Muscle layer of colon (tissue), 2 donors: Measurements from ENCODE around the gene BCL2A1.

Experiments
- H3K27ac ChIP-seq: one replicate; pipeline ENCODE4 v1.7.0; 2013; ENCODE audit warnings: low read depth, mild to moderate bottlenecking, low read length, moderate library complexity
- H3K27me3 ChIP-seq, 2 donors: one replicate each; pipeline ENCODE4 v1.7.0; 2013; ENCODE audit warnings: low read length in 2 of 2, mild to moderate bottlenecking in 2 of 2; ENCODE audit not compliant: insufficient read depth in 2 of 2, control insufficient read depth in 1 of 2
- H3K36me3 ChIP-seq: one replicate; pipeline ENCODE4 v1.7.0; 2013; ENCODE audit warnings: mild to moderate bottlenecking, low read length; ENCODE audit not compliant: insufficient read depth
- H3K4me1 ChIP-seq: one replicate; pipeline ENCODE4 v1.7.0; 2013; ENCODE audit warnings: mild to moderate bottlenecking, low read length; ENCODE audit not compliant: insufficient read depth
- H3K4me3 ChIP-seq, 2 donors: one replicate each; pipeline ENCODE4 v1.7.0; 2013; ENCODE audit warnings: low read length in 2 of 2, low read depth in 1 of 2, mild to moderate bottlenecking in 1 of 2, moderate library complexity in 1 of 2
- H3K9ac ChIP-seq: one replicate; pipeline ENCODE4 v1.7.0; 2013; ENCODE audit warnings: low read length
- H3K9me3 ChIP-seq: one replicate; pipeline ENCODE4 v1.7.0; 2013; ENCODE audit warnings: mild to moderate bottlenecking, low read length
- donor health status: abdominal sarcoma.
- donor health status: Adenocarcinoma of cecum.

Gene BCL2A1

DNA sequence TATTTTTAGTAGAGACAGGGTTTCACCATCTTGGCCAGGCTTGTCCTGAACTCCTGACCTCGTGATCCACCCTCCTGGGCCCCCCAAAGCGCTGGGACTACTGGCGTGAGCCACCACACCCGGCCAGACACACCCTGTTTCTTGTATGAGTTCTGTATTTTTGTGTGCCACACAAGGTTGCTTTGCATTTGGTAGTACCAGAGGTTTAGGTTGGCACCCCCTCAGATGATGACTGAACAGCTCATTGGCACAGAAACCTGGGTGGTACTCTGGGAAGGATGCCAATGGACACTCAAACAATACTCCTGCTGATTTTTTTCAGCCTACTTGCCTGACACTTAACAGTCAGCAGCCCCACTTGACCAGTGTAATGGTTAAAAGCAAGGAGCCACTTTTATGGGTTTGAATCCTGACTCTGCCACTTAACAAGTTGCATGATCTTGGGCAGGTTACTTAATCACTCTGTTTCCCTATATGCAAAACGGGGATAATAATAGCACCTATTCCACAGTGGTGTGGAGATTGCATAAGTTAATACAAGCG is 39.2 kb upstream of the BCL2A1 start:
- Histone ChIP-seq H3K4me1 (no peaks in the 10 kb centered on the region), H3K9me3 (no peaks in the 10 kb centered on the region), H3K9ac (no peak overlapping the region), H3K36me3 (no peaks in the 10 kb centered on the region), H3K27ac (no peak overlapping the region), H3K4me3 (no peak overlapping the region), H3K27me3 (no peaks in the 10 kb centered on the region)

GRCh38 chr15:80007532-80007931 is 36.5 kb upstream of the BCL2A1 start:
- H3K27me3 ChIP-seq = no peaks in the 10 kb centered on the region
- no peak overlapping the region for H3K4me3 ChIP-seq
- no peaks in the 10 kb centered on the region for H3K36me3 ChIP-seq
- H3K9ac ChIP-seq = no peak overlapping the region
- H3K27ac ChIP-seq = no peak overlapping the region
- H3K9me3 ChIP-seq = no peaks in the 10 kb centered on the region
- H3K4me1 ChIP-seq = no peaks in the 10 kb centered on the region

DNA sequence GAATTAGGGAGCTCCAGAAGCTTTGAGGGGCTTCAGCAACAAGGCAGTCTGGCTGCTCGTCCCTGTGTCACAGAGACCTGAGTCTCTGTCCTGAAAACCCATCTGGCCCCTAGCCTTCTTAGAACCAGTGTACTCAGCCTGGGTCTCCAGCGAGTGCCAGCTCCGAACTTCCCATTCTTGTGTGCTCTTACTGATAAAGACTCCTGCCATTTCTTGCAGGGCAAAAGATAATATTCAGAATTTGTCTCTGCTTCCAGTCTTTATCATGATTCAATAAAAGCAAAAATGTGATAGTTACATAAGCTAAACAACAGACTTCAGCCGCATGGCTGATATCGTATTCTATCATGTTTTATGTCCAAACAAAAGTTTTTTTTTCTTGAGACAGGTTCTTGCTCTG is 36.0 kb upstream of the BCL2A1 start:
- Histone ChIP-seq H3K9me3 (no peaks in the 10 kb centered on the region), H3K4me3 (no peak overlapping the region), H3K4me1 (no peaks in the 10 kb centered on the region), H3K9ac (no peak overlapping the region), H3K27me3 (no peaks in the 10 kb centered on the region), H3K36me3 (no peaks in the 10 kb centered on the region), H3K27ac (no peak overlapping the region)

- H3K4me1 ChIP-seq = no peaks in the 10 kb centered on the region
- no peaks in the 10 kb centered on the region for H3K9me3 ChIP-seq
- no peaks in the 10 kb centered on the region for H3K36me3 ChIP-seq
- no peak overlapping the region for H3K9ac ChIP-seq
- no peak overlapping the region for H3K4me3 ChIP-seq
- H3K27me3 ChIP-seq = no peaks in the 10 kb centered on the region
- H3K27ac ChIP-seq = no peak overlapping the region
These were observed 33.0 kb upstream of the BCL2A1 start for GRCh38 chr15:80003934-80004472.

GRCh38 chr15:80003171-80003570 is 32.2 kb upstream of the BCL2A1 start:
- H3K9ac ChIP-seq = no peak overlapping the region
- H3K4me3 ChIP-seq = no peak overlapping the region
- H3K9me3 ChIP-seq = no peaks in the 10 kb centered on the region
- H3K4me1 ChIP-seq = no peaks in the 10 kb centered on the region
- no peaks in the 10 kb centered on the region for H3K27me3 ChIP-seq
- H3K27ac ChIP-seq = no peak overlapping the region
- H3K36me3 ChIP-seq = no peaks in the 10 kb centered on the region

DNA sequence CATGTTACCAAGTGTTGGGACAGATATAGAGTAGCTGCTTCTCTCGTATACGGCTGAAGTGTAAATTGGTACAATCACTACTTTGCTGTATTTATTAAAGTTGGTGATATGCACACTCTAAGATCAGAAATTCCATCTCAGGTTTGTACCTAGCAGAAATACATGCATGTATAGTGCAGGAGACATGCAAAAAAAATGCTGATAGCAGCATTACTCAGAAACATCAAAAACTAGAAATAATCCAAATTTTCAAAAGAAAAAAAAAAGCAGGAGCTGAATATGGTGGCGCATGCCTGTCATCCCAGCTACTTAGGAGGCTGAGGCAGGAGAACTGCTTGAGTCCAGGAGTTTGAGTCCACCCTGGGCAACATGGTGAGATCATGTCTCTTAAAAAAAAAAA is 31.3 kb upstream of the BCL2A1 start:
- H3K4me1 ChIP-seq = no peaks in the 10 kb centered on the region
- no peak overlapping the region for H3K9ac ChIP-seq
- H3K36me3 ChIP-seq = no peaks in the 10 kb centered on the region
- no peak overlapping the region for H3K4me3 ChIP-seq
- no peaks in the 10 kb centered on the region for H3K27me3 ChIP-seq
- no peak overlapping the region for H3K27ac ChIP-seq
- H3K9me3 ChIP-seq = no peaks in the 10 kb centered on the region

- Histone ChIP-seq H3K4me1 (peaks cover 3% of the 10 kb centered on the region), H3K36me3 (no peaks in the 10 kb centered on the region), H3K9me3 (no peaks in the 10 kb centered on the region), H3K9ac (no peak overlapping the region), H3K27me3 (no peaks in the 10 kb centered on the region), H3K4me3 (no peak overlapping the region), H3K27ac (no peak overlapping the region)
These were observed 23.6 kb upstream of the BCL2A1 start for GRCh38 chr15:79994615-79995014.

DNA sequence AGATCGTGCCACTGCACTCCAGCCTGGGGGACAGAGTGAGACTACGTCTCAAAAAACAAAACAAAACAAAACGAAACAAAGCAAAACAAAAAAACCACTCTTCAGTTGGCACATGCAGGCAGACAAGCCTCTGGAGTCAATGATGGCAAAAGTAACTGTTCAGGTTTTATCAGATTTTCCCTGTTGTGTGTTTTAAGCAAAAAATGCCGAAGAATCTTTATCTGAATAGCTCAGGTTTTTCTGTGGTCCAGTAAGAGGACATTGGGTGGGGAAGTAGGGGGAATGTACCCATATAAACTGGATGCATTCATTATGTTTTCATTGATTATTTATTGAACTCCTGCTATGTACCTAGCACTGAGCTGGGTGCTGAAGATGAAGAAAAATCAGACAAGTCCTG is 20.8 kb upstream of the BCL2A1 start:
- no peak overlapping the region for H3K27ac ChIP-seq
- H3K4me1 ChIP-seq = peaks cover 3% of the 10 kb centered on the region
- H3K9ac ChIP-seq = no peak overlapping the region
- H3K9me3 ChIP-seq = no peaks in the 10 kb centered on the region
- no peak overlapping the region for H3K4me3 ChIP-seq
- no peaks in the 10 kb centered on the region for H3K27me3 ChIP-seq
- no peaks in the 10 kb centered on the region for H3K36me3 ChIP-seq

DNA sequence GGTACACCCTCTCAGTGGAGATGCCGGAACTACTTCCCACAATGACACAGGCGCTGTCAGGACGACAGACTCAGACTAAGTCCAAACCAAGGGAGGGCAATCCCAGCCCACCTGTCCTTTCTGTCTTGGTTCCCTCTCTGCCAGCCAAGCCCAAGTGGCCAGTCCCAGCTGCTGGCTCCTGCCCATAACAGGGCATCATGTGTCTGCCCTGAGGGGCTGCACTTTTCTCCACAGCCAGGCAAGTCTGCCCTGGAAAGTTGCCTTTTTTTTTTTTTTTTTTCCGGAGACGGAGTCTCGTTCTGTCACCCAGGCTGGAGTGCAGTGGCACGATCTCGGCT is 20.0 kb upstream of the BCL2A1 start:
- Histone ChIP-seq H3K36me3 (no peaks in the 10 kb centered on the region), H3K27me3 (no peaks in the 10 kb centered on the region), H3K27ac (no peak overlapping the region), H3K4me1 (peaks cover 3% of the 10 kb centered on the region), H3K9ac (no peak overlapping the region), H3K9me3 (no peaks in the 10 kb centered on the region), H3K4me3 (no peak overlapping the region)

- Histone ChIP-seq H3K27me3 (no peaks in the 10 kb centered on the region), H3K9me3 (no peaks in the 10 kb centered on the region), H3K4me3 (no peak overlapping the region), H3K36me3 (no peaks in the 10 kb centered on the region), H3K27ac (no peak overlapping the region), H3K4me1 (peaks cover 3% of the 10 kb centered on the region), H3K9ac (no peak overlapping the region)
These were observed 19.4 kb upstream of the BCL2A1 start for GRCh38 chr15:79990280-79990996.

DNA sequence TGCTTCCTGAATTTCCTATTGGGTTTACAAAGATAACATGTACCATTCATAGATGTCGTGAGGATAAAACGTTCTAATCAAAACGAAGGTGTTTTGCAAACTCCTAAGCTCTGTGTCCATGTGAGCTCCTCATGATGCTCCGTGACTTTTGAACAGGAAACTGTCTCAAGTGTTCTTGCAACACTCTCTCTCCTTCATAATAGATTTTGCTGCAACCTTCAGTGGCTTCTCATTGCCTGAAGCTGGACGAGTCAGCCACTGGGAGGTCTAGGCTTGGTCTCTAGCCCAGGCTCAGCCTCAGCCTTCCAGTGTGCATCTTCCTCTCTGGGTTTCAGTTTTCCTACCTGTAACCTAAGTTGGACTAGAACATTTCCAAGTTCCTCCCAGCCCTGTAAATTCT is 18.7 kb upstream of the BCL2A1 start:
- H3K36me3 ChIP-seq = no peaks in the 10 kb centered on the region
- H3K27me3 ChIP-seq = no peaks in the 10 kb centered on the region
- no peak overlapping the region for H3K4me3 ChIP-seq
- no peaks in the 10 kb centered on the region for H3K9me3 ChIP-seq
- no peak overlapping the region for H3K9ac ChIP-seq
- H3K27ac ChIP-seq = no peak overlapping the region
- peaks cover 3% of the 10 kb centered on the region for H3K4me1 ChIP-seq

DNA sequence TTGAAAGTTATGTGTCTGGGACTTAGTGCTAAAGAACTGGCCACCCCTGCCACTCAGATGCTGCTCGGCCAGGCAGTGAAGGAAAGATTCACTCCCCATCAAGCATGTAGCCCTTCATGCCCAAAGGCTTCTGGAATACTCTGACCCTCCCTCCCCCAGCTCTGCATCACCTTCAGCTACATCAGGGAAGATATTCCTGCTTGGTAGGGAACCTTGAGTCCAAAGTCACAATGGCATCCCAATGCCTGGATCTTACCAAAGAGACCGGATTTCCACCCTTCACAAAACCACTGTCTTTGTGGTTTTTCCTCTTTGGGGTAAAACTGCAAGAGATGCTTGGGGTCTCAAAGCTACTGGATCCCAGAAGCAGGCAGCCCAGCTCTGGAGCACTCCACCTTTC is 18.2 kb upstream of the BCL2A1 start:
- H3K27me3 ChIP-seq = no peaks in the 10 kb centered on the region
- no peak overlapping the region for H3K4me3 ChIP-seq

More for the DNA sequence above, 18.2 kb upstream of the BCL2A1 start:
- H3K27ac ChIP-seq = no peak overlapping the region
- peaks cover 3% of the 10 kb centered on the region for H3K4me1 ChIP-seq
- no peaks in the 10 kb centered on the region for H3K36me3 ChIP-seq
- H3K9ac ChIP-seq = no peak overlapping the region
- H3K9me3 ChIP-seq = no peaks in the 10 kb centered on the region
